Skin epidermis (tissue), 12 donors: Measurements from ENCODE around the gene HSPA1L.

ENCODE experiments used
- H3K27ac ChIP-seq, 21 experiments: fragments of 200-600 bp; sonication (generic) in 11 of 21; one replicate each; pipeline ENCODE4 v1.5.0; 2020; ENCODE audit warnings: mild to moderate bottlenecking in 3 of 21, inconsistent platforms in 2 of 21, moderate library complexity in 2 of 21
- H3K4me3 ChIP-seq, 7 experiments: fragments of 200-600 bp; sonication (generic) in 2 of 7; one replicate each; pipeline ENCODE4 v1.5.0; 2020; ENCODE audit warnings: inconsistent platforms in 2 of 7, mild to moderate bottlenecking in 2 of 7, moderate library complexity in 1 of 7

The HSPA1L gene

GRCh38 chr6:31775184-31775583, 39.9 kb downstream of the HSPA1L start:
- Histone ChIP-seq H3K27ac (peak overlapping the region in 3 of 21 experiments; percentile 5 to 14 (median 8)), H3K4me3 (no peak overlapping the region)

GRCh38 chr6:31771992-31772358, 43.1 kb downstream of the HSPA1L start:
- no peak overlapping the region for H3K27ac ChIP-seq
- H3K4me3 ChIP-seq, result no peak overlapping the region

GRCh38 chr6:31770860-31771259, 44.2 kb downstream of the HSPA1L start:
- Histone ChIP-seq H3K27ac (no peak overlapping the region), H3K4me3 (no peak overlapping the region)

- Histone ChIP-seq H3K4me3 (no peak overlapping the region), H3K27ac (no peak overlapping the region)
Measured at GRCh38 chr6:31769684-31770371, 45.3 kb downstream of the HSPA1L start.

- no peak overlapping the region for H3K4me3 ChIP-seq
- H3K27ac ChIP-seq, result peak overlapping the region in 2 of 21 experiments; percentile 34 to 39
Measured at GRCh38 chr6:31768363-31769257, 46.5 kb downstream of the HSPA1L start.

GRCh38 chr6:31767096-31767645, 47.9 kb downstream of the HSPA1L start:
- Histone ChIP-seq H3K4me3 (no peak overlapping the region), H3K27ac (no peak overlapping the region)

- H3K4me3 ChIP-seq, result no peak overlapping the region
- H3K27ac ChIP-seq, result no peak overlapping the region
Measured at GRCh38 chr6:31765910-31766794, 48.9 kb downstream of the HSPA1L start.

GRCh38 chr6:31765559-31765909, 49.5 kb downstream of the HSPA1L start:
- Histone ChIP-seq H3K27ac (no peak overlapping the region), H3K4me3 (no peak overlapping the region)

GRCh38 chr6:31764198-31764597, 50.9 kb downstream of the HSPA1L start:
- no peak overlapping the region for H3K4me3 ChIP-seq
- peak overlapping the region in 1 of 21 experiments; percentile 40 for H3K27ac ChIP-seq

- H3K4me3 ChIP-seq, result no peak overlapping the region
- peak overlapping the region in 5 of 21 experiments; percentile 17 to 43 (median 29) for H3K27ac ChIP-seq
Measured at GRCh38 chr6:31763619-31763940, 51.5 kb downstream of the HSPA1L start.

- no peak overlapping the region for H3K4me3 ChIP-seq
- peak overlapping the region in 6 of 21 experiments; percentile 17 to 43 (median 30) for H3K27ac ChIP-seq
Measured at GRCh38 chr6:31762878-31763618, 52.0 kb downstream of the HSPA1L start.

- no peak within 1 kb of the TSS for H3K4me3 ChIP-seq
- peak within 1 kb of the TSS in 6 of 21 experiments; percentile 17 to 43 (median 30) for H3K27ac ChIP-seq
Measured at GRCh38 chr6:31762356-31762755, 52.7 kb downstream of the HSPA1L start, which contains the start of gene SAPCD1. Gene SAPCD1, plus strand, starts transcription at chr6:31762656. Its CDS starts 399 bp downstream, at chr6:31763055.

- Histone ChIP-seq H3K4me3 (no peak overlapping the region), H3K27ac (no peak overlapping the region)
Measured at GRCh38 chr6:31761343-31761742, 53.7 kb downstream of the HSPA1L start.

GRCh38 chr6:31760790-31761189, 54.3 kb downstream of the HSPA1L start:
- H3K27ac ChIP-seq, result no peak overlapping the region
- no peak overlapping the region for H3K4me3 ChIP-seq
